Measurements from ENCODE around the gene ADPRHL1. TPM values are rescaled to one million over a fixed set of nuclear protein-coding genes. Genes with fewer than 3 reads are reported as not detected.

The ADPRHL1 gene
- total RNA-seq, 4 donors from 2014 or later = 3.9 to 15.2 (median 5.8) TPM; not detected in 1

- H3K27me3 ChIP-seq = no peaks in the 10 kb centered on the region
- H3K4me3 ChIP-seq = no peak overlapping the region
- no peak for TF ChIP-seq POLR2A (IDR thresholded peaks at IDR 0.05)
- TF ChIP-seq, protein P1, sequence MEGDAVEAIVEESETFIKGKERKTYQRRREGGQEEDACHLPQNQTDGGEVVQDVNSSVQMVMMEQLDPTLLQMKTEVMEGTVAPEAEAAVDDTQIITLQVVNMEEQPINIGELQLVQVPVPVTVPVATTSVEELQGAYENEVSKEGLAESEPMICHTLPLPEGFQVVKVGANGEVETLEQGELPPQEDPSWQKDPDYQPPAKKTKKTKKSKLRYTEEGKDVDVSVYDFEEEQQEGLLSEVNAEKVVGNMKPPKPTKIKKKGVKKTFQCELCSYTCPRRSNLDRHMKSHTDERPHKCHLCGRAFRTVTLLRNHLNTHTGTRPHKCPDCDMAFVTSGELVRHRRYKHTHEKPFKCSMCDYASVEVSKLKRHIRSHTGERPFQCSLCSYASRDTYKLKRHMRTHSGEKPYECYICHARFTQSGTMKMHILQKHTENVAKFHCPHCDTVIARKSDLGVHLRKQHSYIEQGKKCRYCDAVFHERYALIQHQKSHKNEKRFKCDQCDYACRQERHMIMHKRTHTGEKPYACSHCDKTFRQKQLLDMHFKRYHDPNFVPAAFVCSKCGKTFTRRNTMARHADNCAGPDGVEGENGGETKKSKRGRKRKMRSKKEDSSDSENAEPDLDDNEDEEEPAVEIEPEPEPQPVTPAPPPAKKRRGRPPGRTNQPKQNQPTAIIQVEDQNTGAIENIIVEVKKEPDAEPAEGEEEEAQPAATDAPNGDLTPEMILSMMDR (IDR thresholded peaks at IDR 0.05) = no peak
- DNase-seq = no peak
- no peak overlapping the region for H3K27ac ChIP-seq
- H3K36me3 ChIP-seq = no peaks in the 10 kb centered on the region
- no peaks in the 10 kb centered on the region for H3K4me1 ChIP-seq
- H3K9me3 ChIP-seq = no peaks in the 10 kb centered on the region
Observed at GRCh38 chr13:113419531-113420193, 33.6 kb downstream of the ADPRHL1 start.

GRCh38 chr13:113418722-113419049 is 34.6 kb downstream of the ADPRHL1 start:
- Histone ChIP-seq H3K27ac (no peak overlapping the region), H3K4me3 (no peak overlapping the region), H3K4me1 (no peaks in the 10 kb centered on the region), H3K36me3 (no peaks in the 10 kb centered on the region), H3K27me3 (no peaks in the 10 kb centered on the region), H3K9me3 (no peaks in the 10 kb centered on the region)
- DNase-seq = no peak
- TF ChIP-seq POLR2A (IDR thresholded peaks at IDR 0.05) = no peak
- TF ChIP-seq, protein P1 (IDR thresholded peaks at IDR 0.05) = no peak

- DNase-seq = no peak
- H3K36me3 ChIP-seq = no peaks in the 10 kb centered on the region
- no peak overlapping the region for H3K4me3 ChIP-seq
- H3K4me1 ChIP-seq = no peaks in the 10 kb centered on the region
- no peaks in the 10 kb centered on the region for H3K27me3 ChIP-seq
- H3K9me3 ChIP-seq = no peaks in the 10 kb centered on the region
- H3K27ac ChIP-seq = no peak overlapping the region
- TF ChIP-seq POLR2A (IDR thresholded peaks at IDR 0.05) = no peak
- TF ChIP-seq, protein P1 (IDR thresholded peaks at IDR 0.05) = no peak
Observed at GRCh38 chr13:113417836-113418721, 35.2 kb downstream of the ADPRHL1 start.

DNA sequence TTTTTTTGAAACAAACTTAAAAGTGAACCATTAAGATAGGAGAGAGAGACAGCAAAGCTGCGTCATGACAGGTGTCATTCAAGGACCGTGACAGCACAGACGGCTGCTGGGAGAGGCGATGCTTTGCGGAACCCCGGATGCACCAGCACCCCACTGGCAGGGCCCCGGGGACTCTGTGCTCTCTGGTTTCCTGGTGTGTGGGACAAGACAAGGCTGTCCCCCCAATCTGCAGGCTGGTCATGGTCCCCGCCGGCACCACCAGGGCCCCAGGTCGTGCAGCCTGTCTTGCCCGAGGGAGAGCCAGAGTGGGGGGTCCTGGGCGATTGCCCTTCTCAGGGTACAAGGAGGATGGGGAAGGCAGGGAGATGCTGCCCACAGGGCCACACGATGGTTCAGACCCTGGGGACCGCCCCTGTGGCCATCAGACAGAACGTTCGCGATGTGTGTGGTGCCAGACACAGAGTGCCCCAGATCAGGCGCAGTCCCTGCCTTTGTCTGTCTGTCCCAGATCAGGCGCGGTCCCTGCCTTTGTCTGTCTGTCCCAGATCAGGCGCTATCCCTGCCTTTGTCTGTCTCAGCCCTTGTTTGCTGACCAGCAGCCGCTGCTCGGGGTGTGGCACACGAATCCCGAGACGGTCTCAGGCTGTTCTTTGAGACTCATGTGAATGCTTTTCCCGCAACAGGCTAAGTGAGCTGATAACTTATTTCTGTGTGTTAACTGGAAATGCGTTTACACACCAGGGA is 36.1 kb downstream of the ADPRHL1 start:
- H3K27me3 ChIP-seq = no peaks in the 10 kb centered on the region
- no peaks in the 10 kb centered on the region for H3K36me3 ChIP-seq
- H3K27ac ChIP-seq = no peak overlapping the region
- no peaks in the 10 kb centered on the region for H3K9me3 ChIP-seq
- no peak for DNase-seq
- H3K4me1 ChIP-seq = no peaks in the 10 kb centered on the region
- no peak for TF ChIP-seq POLR2A (IDR thresholded peaks at IDR 0.05)
- TF ChIP-seq, protein P1 (IDR thresholded peaks at IDR 0.05) = no peak
- no peak overlapping the region for H3K4me3 ChIP-seq

- no peaks in the 10 kb centered on the region for H3K9me3 ChIP-seq
- DNase-seq = no peak
- TF ChIP-seq POLR2A (IDR thresholded peaks at IDR 0.05) = no peak
- TF ChIP-seq, protein P1 (IDR thresholded peaks at IDR 0.05) = no peak
- H3K36me3 ChIP-seq = no peaks in the 10 kb centered on the region
- H3K4me3 ChIP-seq = no peak overlapping the region
- H3K27me3 ChIP-seq = no peaks in the 10 kb centered on the region
- no peaks in the 10 kb centered on the region for H3K4me1 ChIP-seq
- H3K27ac ChIP-seq = no peak overlapping the region
Observed at GRCh38 chr13:113415825-113416224, 37.5 kb downstream of the ADPRHL1 start.

All from Peyer's patch (tissue), 4 donors.